Motor neuron (in vitro differentiated cells): ENCODE measurements around the gene OPRM1. TPM values are rescaled to one million over a fixed set of nuclear protein-coding genes. Genes with fewer than 3 reads are reported as not detected.
"Not testable (repeated sequence)": the region's sequence is repeated elsewhere in the genome, so short reads cannot be mapped to it uniquely, and the experiment has no call there.

Experiments used
- ATAC-seq, 8 experiments: fragments of 200-7000 bp; cut with Tn5 transposase; replicated peaks in 6 of 8; 2 replicates each; pipeline ENCODE4 v1.8.0; 2021; ENCODE audit warnings: mild to moderate bottlenecking in 8 of 8, moderate library complexity in 8 of 8
- H3K27ac ChIP-seq, 2 donors: fragments of 250-450 bp; sonication (Bioruptor Pico); 2 replicates each; pipeline ENCODE4 v1.9.0; 2021; ENCODE audit warnings: antibody characterized with exemption in 2 of 2, mild to moderate bottlenecking in 2 of 2, moderate library complexity in 1 of 2
- H3K4me1 ChIP-seq, 2 donors: fragments of 250-450 bp; sonication (Bioruptor Pico); replicated peaks in 1 of 2; 2 replicates each; pipeline ENCODE4 v1.6.1; 2021; ENCODE audit warnings: antibody characterized with exemption in 2 of 2, mild to moderate bottlenecking in 2 of 2, moderate library complexity in 1 of 2
- H3K4me3 ChIP-seq, 5 donors: fragments of 250-450 bp; sonication (Bioruptor Pico); 2 replicates each; pipeline ENCODE4 v1.9.0; 2021; ENCODE audit warnings: antibody characterized with exemption in 5 of 5, mild to moderate bottlenecking in 5 of 5, moderate library complexity in 4 of 5
- WGBS, 10 experiments: fragments of 450-650 bp; shearing (Covaris generic); methylation state at CpG; one replicate each; pipeline ENCODE4 v1.0.0; 2022; 5-methylcytosine and 5-hydroxymethylcytosine counted together
- in situ Hi-C, 9 experiments: fragments of 400-800 bp; cut with MboI; loops; one replicate each; pipeline ENCODE4 v1.15.0; 2021; ENCODE audit warnings: low sequenced_read_pairs in 9 of 9, low pct_unique_long_range_greater_than_20kb in 2 of 9; ENCODE audit not compliant: unreplicated experiment in 9 of 9
- total RNA-seq, 8 experiments: library from RNA; unstranded; fragments of 300-600 nt; gene quantifications; 2 replicates each; pipeline versions ENCODE4 v1.2.3 to v1.2.4, GENCODE V29; 2022

Gene OPRM1
- total RNA-seq, 8 experiments from 2014 or later, result 0.13 to 2.6 (median 1.7) TPM; not detected in 2

- in situ Hi-C loops, H3K27ac ChIP-seq, ATAC-seq, H3K4me3 ChIP-seq: not testable (repeated sequence)
- peaks cover 9 to 11% of the 10 kb centered on the region in 2 donors for H3K4me1 ChIP-seq
- 21 to 100% (median 85%) methylated on average over 1 to 4 of the region's 4 CpGs; no CpG with 5 or more reads in 2 of the 10 experiments for WGBS, 10 experiments
These were observed 162.6 kb downstream of the OPRM1 start for GRCh38 chr6:154201688-154202087.

DNA sequence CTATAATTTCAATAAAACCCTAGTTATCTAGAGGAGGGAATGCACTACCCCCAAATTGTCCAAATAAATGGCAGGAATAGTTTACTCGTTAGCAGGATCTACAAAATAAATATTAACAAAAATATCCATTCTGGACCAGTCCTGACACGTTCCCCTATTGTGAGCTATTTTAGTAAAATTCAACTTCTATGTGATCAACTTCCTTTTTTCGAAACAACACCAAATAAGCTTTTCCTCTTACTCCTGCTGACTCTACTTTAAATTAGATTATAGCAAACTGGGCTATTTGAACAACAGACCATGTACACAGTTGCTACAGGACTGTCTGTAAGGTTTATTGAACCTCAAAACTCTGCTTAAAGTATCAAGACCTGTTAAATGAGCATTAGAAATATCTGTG is 163.3 kb downstream of the OPRM1 start:
- H3K4me3 ChIP-seq, result no peak overlapping the region
- peaks cover 2 to 5% of the 10 kb centered on the region in 2 donors for H3K4me1 ChIP-seq
- no peak overlapping the region for H3K27ac ChIP-seq
- ATAC-seq, result no peak
- 5 to 100% (median 78%) methylated on average over 1 to 3 of the region's 3 CpGs; no CpG with 5 or more reads in 1 of the 10 experiments for WGBS, 10 experiments
- in situ Hi-C loops, result no loop called here

GRCh38 chr6:154202958-154203357 is 163.9 kb downstream of the OPRM1 start:
- Histone ChIP-seq H3K4me1 (no peaks in the 10 kb centered on the region), H3K4me3 (no peak overlapping the region), H3K27ac (no peak overlapping the region)
- ATAC-seq, result no peak
- WGBS, 10 experiments, result 0 to 100% (median 88%) methylated on average over 2 to 4 of the region's 6 CpGs; no CpG with 5 or more reads in 1 of the 10 experiments
- in situ Hi-C loops, result no loop called here

DNA sequence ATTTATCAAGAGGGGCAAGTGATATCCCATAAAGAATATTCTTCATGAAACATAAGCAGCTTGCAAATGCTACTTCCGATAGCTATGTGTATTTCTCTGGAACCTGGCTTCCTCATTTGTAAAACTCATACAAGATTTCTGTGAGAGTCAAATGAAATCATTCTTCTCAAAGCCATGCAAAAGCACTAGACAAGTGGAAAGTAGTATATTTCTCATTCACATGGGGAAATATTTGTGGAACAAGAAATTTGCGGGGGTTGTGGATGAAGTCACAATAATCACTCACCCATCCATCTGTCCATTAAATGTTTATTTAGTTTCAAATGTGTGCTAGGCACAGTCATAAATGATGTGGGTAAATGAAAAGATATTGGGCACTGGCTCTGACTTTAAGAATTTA is 167.1 kb downstream of the OPRM1 start:
- in situ Hi-C loops, result no loop called here
- Histone ChIP-seq H3K27ac (no peak overlapping the region), H3K4me3 (no peak overlapping the region), H3K4me1 (no peaks in the 10 kb centered on the region)
- 13 to 100% (median 82%) methylated on average over 1 to 2 of the region's 2 CpGs; no CpG with 5 or more reads in 2 of the 10 experiments for WGBS, 10 experiments
- ATAC-seq, result no peak

- Histone ChIP-seq H3K4me1 (no peaks in the 10 kb centered on the region), H3K27ac (no peak overlapping the region), H3K4me3 (no peak overlapping the region)
- 6 to 77% (median 63%) methylated on average over 3 to 4 of the region's 4 CpGs for WGBS, 10 experiments
- in situ Hi-C loops, result no loop called here
- no peak for ATAC-seq
These were observed 168.0 kb downstream of the OPRM1 start for GRCh38 chr6:154206996-154207395.

- no peak overlapping the region for H3K27ac ChIP-seq
- 0 to 88% (median 68%) methylated on average over 2 to 3 of the region's 3 CpGs for WGBS, 10 experiments
- H3K4me1 ChIP-seq, result no peaks in the 10 kb centered on the region
- in situ Hi-C loops, result no loop called here
- ATAC-seq, result no peak
- no peak overlapping the region for H3K4me3 ChIP-seq
These were observed 170.5 kb downstream of the OPRM1 start for GRCh38 chr6:154209555-154209954.

DNA sequence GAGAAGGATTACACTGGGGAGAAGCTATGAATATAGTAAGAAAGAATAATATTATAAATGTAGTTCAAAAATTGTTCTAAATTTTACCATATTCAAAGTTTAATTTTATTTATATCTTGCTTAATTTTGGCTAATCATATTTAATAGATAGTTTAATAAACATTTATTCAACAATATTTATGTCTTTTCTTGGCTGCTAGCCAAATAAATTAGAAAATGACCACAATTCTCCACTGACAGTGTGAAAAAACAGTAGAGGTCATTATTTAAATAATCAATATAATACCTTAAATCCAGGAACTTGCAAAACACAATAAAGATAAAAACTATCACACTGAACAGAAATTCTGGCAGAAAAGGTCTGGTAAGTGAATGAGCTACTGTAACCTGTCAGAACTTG is 171.6 kb downstream of the OPRM1 start:
- H3K4me1 ChIP-seq, result no peaks in the 10 kb centered on the region
- no peak overlapping the region for H3K4me3 ChIP-seq
- ATAC-seq, result no peak
- no peak overlapping the region for H3K27ac ChIP-seq
- in situ Hi-C loops, result no loop called here

DNA sequence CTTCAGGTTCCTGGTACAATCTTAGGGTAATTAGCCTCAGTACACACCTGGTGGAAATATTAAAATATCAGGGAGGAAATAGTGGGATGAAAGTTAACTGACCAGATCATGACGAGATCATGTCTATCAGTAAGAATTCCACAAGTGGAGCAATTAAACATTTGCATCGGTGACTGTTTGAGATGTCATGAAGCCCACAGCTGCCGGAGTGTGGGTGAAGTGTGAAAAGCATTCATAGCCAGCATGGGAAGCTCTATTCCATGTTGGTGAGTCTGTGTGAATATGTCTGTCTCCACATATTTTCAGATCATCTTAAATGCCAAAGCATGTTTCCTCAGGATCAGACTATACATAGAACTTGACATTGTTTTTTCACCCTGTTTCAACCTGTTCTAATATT is 174.7 kb downstream of the OPRM1 start:
- in situ Hi-C loops, result no loop called here
- Histone ChIP-seq H3K27ac (no peak overlapping the region), H3K4me1 (no peaks in the 10 kb centered on the region), H3K4me3 (no peak overlapping the region)
- no peak for ATAC-seq
- WGBS, 10 experiments, result 48 to 97% (median 86%) methylated on average over 1 to 3 of the region's 3 CpGs; no CpG with 5 or more reads in 3 of the 10 experiments

GRCh38 chr6:154218301-154218700 is 179.3 kb downstream of the OPRM1 start:
- no peaks in the 10 kb centered on the region for H3K4me1 ChIP-seq
- H3K4me3 ChIP-seq, result no peak overlapping the region
- no peak overlapping the region for H3K27ac ChIP-seq
- no peak for ATAC-seq
- WGBS, 10 experiments, result 7 to 66% (median 42%) methylated on average over 2 to 5 of the region's 6 CpGs; no CpG with 5 or more reads in 1 of the 10 experiments
- in situ Hi-C loops, result no loop called here

- ATAC-seq, result no peak
- WGBS, 10 experiments, result 39 to 100% (median 77%) methylated on average over 1 to 6 of the region's 6 CpGs
- Histone ChIP-seq H3K4me1 (no peaks in the 10 kb centered on the region), H3K4me3 (no peak overlapping the region), H3K27ac (no peak overlapping the region)
- in situ Hi-C loops, result no loop called here
These were observed 179.7 kb downstream of the OPRM1 start for GRCh38 chr6:154218787-154219186.

DNA sequence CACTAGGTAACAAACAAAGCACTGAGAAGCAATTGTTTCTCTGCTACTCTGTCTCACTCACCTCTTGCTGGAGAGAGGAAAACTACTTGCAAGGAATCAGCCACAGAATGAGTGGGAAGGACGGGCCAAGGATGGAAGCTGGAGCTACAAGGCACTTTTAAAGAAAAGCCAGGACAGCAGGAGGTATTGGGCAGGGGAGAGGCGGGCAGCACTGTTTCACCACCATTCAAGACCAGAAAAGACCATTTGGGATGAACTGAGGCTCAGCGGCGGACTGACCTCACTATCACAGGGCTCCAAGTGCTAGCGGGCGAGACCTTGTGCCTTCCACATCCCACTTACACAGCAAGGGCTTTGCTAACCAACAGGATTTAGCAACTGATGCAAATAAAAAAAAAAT is 180.2 kb downstream of the OPRM1 start:
- H3K4me3 ChIP-seq, result no peak overlapping the region
- ATAC-seq, result no peak
- WGBS, 10 experiments, result 0 to 100% (median 78%) methylated on average over 1 to 6 of the region's 6 CpGs; no CpG with 5 or more reads in 1 of the 10 experiments
- H3K27ac ChIP-seq, result no peak overlapping the region
- in situ Hi-C loops, result no loop called here
- H3K4me1 ChIP-seq, result no peaks in the 10 kb centered on the region

GRCh38 chr6:154222716-154223115 is 183.7 kb downstream of the OPRM1 start:
- 7 to 85% (median 70%) methylated on average over 1 to 6 of the region's 6 CpGs; no CpG with 5 or more reads in 1 of the 10 experiments for WGBS, 10 experiments
- no peaks in the 10 kb centered on the region for H3K4me1 ChIP-seq
- no peak for ATAC-seq
- in situ Hi-C loops, result no loop called here
- H3K27ac ChIP-seq, result no peak overlapping the region
- H3K4me3 ChIP-seq, result no peak overlapping the region

DNA sequence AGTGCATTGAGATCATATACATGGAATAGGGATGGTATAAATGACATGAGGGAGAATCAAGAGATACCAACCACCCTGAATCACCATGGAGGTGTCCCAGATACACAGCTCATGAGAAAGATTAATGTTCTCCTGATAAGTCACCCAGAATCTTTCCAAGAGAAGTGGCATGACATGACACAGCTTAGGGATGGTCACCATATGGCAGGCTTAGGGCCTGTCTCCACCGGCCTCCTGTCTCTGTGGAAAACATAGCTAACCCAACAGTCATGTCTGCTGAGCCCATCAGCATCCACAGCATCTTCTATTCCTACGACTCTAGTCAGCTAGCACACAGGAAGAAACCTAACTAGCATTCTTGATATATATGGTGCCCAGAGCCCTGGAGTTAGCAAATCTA is 184.3 kb downstream of the OPRM1 start:
- 0 to 100% (median 94%) methylated on average over 1 to 2 of the region's 2 CpGs; no CpG with 5 or more reads in 6 of the 10 experiments for WGBS, 10 experiments
- in situ Hi-C loops, result no loop called here
- no peaks in the 10 kb centered on the region for H3K4me1 ChIP-seq
- no peak overlapping the region for H3K27ac ChIP-seq
- ATAC-seq, result no peak
- H3K4me3 ChIP-seq, result no peak overlapping the region

GRCh38 chr6:154226461-154226860 is 187.4 kb downstream of the OPRM1 start:
- WGBS, 10 experiments, result 7 to 100% (median 83%) methylated on average over 1 to 3 of the region's 3 CpGs
- in situ Hi-C loops, result no loop called here
- no peak for ATAC-seq
- Histone ChIP-seq H3K4me3 (no peak overlapping the region), H3K27ac (no peak overlapping the region), H3K4me1 (no peaks in the 10 kb centered on the region)
